ENCODE results near the gene SIX3.

SIX3 gene

GRCh38 chr2:44962176-44962695 lies 20.7 kb downstream of the SIX3 start:
- no peak overlapping the region for H3K4me3 ChIP-seq (ENCODE audit: low read length)
- peaks cover 3% of the 10 kb centered on the region for H3K27me3 ChIP-seq (ENCODE audit: insufficient read depth, low read length)
- H3K9me3 ChIP-seq (ENCODE audit: low read length), result no peaks in the 10 kb centered on the region
- no peaks in the 10 kb centered on the region for H3K36me3 ChIP-seq (ENCODE audit: insufficient read depth, low read length)
- H2AFZ ChIP-seq (ENCODE audit: low read depth, low read length), result no peak overlapping the region
- no peaks in the 10 kb centered on the region for H3K4me1 ChIP-seq (ENCODE audit: insufficient read depth, low read length)

- H3K36me3 ChIP-seq (ENCODE audit: insufficient read depth, low read length), result no peaks in the 10 kb centered on the region
- H3K9me3 ChIP-seq (ENCODE audit: low read length), result no peaks in the 10 kb centered on the region
- no peak overlapping the region for H2AFZ ChIP-seq (ENCODE audit: low read depth, low read length)
- no peaks in the 10 kb centered on the region for H3K4me1 ChIP-seq (ENCODE audit: insufficient read depth, low read length)
- no peak overlapping the region for H3K4me3 ChIP-seq (ENCODE audit: low read length)
- peaks cover 2% of the 10 kb centered on the region for H3K27me3 ChIP-seq (ENCODE audit: insufficient read depth, low read length)
These were observed 23.3 kb downstream of the SIX3 start for GRCh38 chr2:44964752-44965236.

- Histone ChIP-seq H3K36me3 (ENCODE audit: insufficient read depth, low read length) (no peaks in the 10 kb centered on the region), H3K4me3 (ENCODE audit: low read length) (no peak overlapping the region), H3K27me3 (ENCODE audit: insufficient read depth, low read length) (no peaks in the 10 kb centered on the region), H3K9me3 (ENCODE audit: low read length) (no peaks in the 10 kb centered on the region), H2AFZ (ENCODE audit: low read depth, low read length) (no peak overlapping the region), H3K4me1 (ENCODE audit: insufficient read depth, low read length) (no peaks in the 10 kb centered on the region)
These were observed 24.2 kb downstream of the SIX3 start for GRCh38 chr2:44965684-44966083.

GRCh38 chr2:44967056-44967455 lies 25.6 kb downstream of the SIX3 start:
- Histone ChIP-seq H2AFZ (ENCODE audit: low read depth, low read length) (no peak overlapping the region), H3K9me3 (ENCODE audit: low read length) (no peaks in the 10 kb centered on the region), H3K27me3 (ENCODE audit: insufficient read depth, low read length) (no peaks in the 10 kb centered on the region), H3K4me3 (ENCODE audit: low read length) (no peak overlapping the region), H3K36me3 (ENCODE audit: insufficient read depth, low read length) (no peaks in the 10 kb centered on the region), H3K4me1 (ENCODE audit: insufficient read depth, low read length) (no peaks in the 10 kb centered on the region)

- H3K36me3 ChIP-seq (ENCODE audit: insufficient read depth, low read length), result no peaks in the 10 kb centered on the region
- no peak overlapping the region for H2AFZ ChIP-seq (ENCODE audit: low read depth, low read length)
- no peak overlapping the region for H3K4me3 ChIP-seq (ENCODE audit: low read length)
- no peaks in the 10 kb centered on the region for H3K9me3 ChIP-seq (ENCODE audit: low read length)
- no peaks in the 10 kb centered on the region for H3K27me3 ChIP-seq (ENCODE audit: insufficient read depth, low read length)
- H3K4me1 ChIP-seq (ENCODE audit: insufficient read depth, low read length), result no peaks in the 10 kb centered on the region
These were observed 26.4 kb downstream of the SIX3 start for GRCh38 chr2:44967727-44968432.

- Histone ChIP-seq H3K36me3 (ENCODE audit: insufficient read depth, low read length) (no peaks in the 10 kb centered on the region), H3K4me1 (ENCODE audit: insufficient read depth, low read length) (peaks cover 3% of the 10 kb centered on the region), H2AFZ (ENCODE audit: low read depth, low read length) (no peak overlapping the region), H3K9me3 (ENCODE audit: low read length) (no peaks in the 10 kb centered on the region), H3K27me3 (ENCODE audit: insufficient read depth, low read length) (no peaks in the 10 kb centered on the region), H3K4me3 (ENCODE audit: low read length) (no peak overlapping the region)
These were observed 28.4 kb downstream of the SIX3 start for GRCh38 chr2:44969936-44970335.

GRCh38 chr2:44970846-44971450 lies 29.4 kb downstream of the SIX3 start:
- no peaks in the 10 kb centered on the region for H3K36me3 ChIP-seq (ENCODE audit: insufficient read depth, low read length)
- H3K4me1 ChIP-seq (ENCODE audit: insufficient read depth, low read length), result peaks cover 3% of the 10 kb centered on the region
- no peaks in the 10 kb centered on the region for H3K9me3 ChIP-seq (ENCODE audit: low read length)
- no peak overlapping the region for H3K4me3 ChIP-seq (ENCODE audit: low read length)
- H3K27me3 ChIP-seq (ENCODE audit: insufficient read depth, low read length), result no peaks in the 10 kb centered on the region
- no peak overlapping the region for H2AFZ ChIP-seq (ENCODE audit: low read depth, low read length)

- Histone ChIP-seq H3K27me3 (ENCODE audit: insufficient read depth, low read length) (no peaks in the 10 kb centered on the region), H2AFZ (ENCODE audit: low read depth, low read length) (peak overlapping the region; percentile 96), H3K4me3 (ENCODE audit: low read length) (peak overlapping the region; percentile 50), H3K36me3 (ENCODE audit: insufficient read depth, low read length) (no peaks in the 10 kb centered on the region), H3K9me3 (ENCODE audit: low read length) (no peaks in the 10 kb centered on the region), H3K4me1 (ENCODE audit: insufficient read depth, low read length) (peaks cover 3% of the 10 kb centered on the region)
These were observed 31.5 kb downstream of the SIX3 start for GRCh38 chr2:44972771-44973535.

- Histone ChIP-seq H2AFZ (ENCODE audit: low read depth, low read length) (no peak overlapping the region), H3K4me1 (ENCODE audit: insufficient read depth, low read length) (peaks cover 3% of the 10 kb centered on the region), H3K36me3 (ENCODE audit: insufficient read depth, low read length) (no peaks in the 10 kb centered on the region), H3K27me3 (ENCODE audit: insufficient read depth, low read length) (no peaks in the 10 kb centered on the region), H3K9me3 (ENCODE audit: low read length) (no peaks in the 10 kb centered on the region), H3K4me3 (ENCODE audit: low read length) (no peak overlapping the region)
These were observed 32.7 kb downstream of the SIX3 start for GRCh38 chr2:44974064-44974715.

- H3K27me3 ChIP-seq (ENCODE audit: insufficient read depth, low read length), result no peaks in the 10 kb centered on the region
- no peaks in the 10 kb centered on the region for H3K36me3 ChIP-seq (ENCODE audit: insufficient read depth, low read length)
These were observed 34.3 kb downstream of the SIX3 start for GRCh38 chr2:44975571-44976450.

GRCh38 chr2:44979581-44979980 lies 38.1 kb downstream of the SIX3 start:
- Histone ChIP-seq H3K36me3 (ENCODE audit: insufficient read depth, low read length) (no peaks in the 10 kb centered on the region), H3K4me3 (ENCODE audit: low read length) (no peak overlapping the region), H3K9me3 (ENCODE audit: low read length) (no peaks in the 10 kb centered on the region), H2AFZ (ENCODE audit: low read depth, low read length) (no peak overlapping the region), H3K4me1 (ENCODE audit: insufficient read depth, low read length) (no peaks in the 10 kb centered on the region), H3K27me3 (ENCODE audit: insufficient read depth, low read length) (no peaks in the 10 kb centered on the region)

More at GRCh38 chr2:44975571-44976450, 34.3 kb downstream of the SIX3 start:
- H2AFZ ChIP-seq (ENCODE audit: low read depth, low read length), result no peak overlapping the region
- no peaks in the 10 kb centered on the region for H3K9me3 ChIP-seq (ENCODE audit: low read length)
- H3K4me3 ChIP-seq (ENCODE audit: low read length), result no peak overlapping the region
- H3K4me1 ChIP-seq (ENCODE audit: insufficient read depth, low read length), result peaks cover 3% of the 10 kb centered on the region
